D721Med (cell line): ENCODE measurements around the gene CDH24.

ENCODE experiments used
- DNase-seq: peaks from one replicate; pipeline ENCODE4 v3.0.0; 2011; ENCODE audit warnings: low spot score; ENCODE audit not compliant: insufficient read length
- FAIRE-seq: peaks from 2 replicates; lab custom pipeline; 2011; peaks lifted over from hg19 to GRCh38; lab: Jason Lieb, UNC
- CTCF ChIP-seq: IDR thresholded peaks from 2 replicates; pipeline ENCODE4 v1.5.1; 2012; ENCODE audit warnings: mild to moderate bottlenecking, control low read depth; ENCODE audit not compliant: insufficient read depth; ENCODE audit errors: missing control alignments

The CDH24 gene

DNA sequence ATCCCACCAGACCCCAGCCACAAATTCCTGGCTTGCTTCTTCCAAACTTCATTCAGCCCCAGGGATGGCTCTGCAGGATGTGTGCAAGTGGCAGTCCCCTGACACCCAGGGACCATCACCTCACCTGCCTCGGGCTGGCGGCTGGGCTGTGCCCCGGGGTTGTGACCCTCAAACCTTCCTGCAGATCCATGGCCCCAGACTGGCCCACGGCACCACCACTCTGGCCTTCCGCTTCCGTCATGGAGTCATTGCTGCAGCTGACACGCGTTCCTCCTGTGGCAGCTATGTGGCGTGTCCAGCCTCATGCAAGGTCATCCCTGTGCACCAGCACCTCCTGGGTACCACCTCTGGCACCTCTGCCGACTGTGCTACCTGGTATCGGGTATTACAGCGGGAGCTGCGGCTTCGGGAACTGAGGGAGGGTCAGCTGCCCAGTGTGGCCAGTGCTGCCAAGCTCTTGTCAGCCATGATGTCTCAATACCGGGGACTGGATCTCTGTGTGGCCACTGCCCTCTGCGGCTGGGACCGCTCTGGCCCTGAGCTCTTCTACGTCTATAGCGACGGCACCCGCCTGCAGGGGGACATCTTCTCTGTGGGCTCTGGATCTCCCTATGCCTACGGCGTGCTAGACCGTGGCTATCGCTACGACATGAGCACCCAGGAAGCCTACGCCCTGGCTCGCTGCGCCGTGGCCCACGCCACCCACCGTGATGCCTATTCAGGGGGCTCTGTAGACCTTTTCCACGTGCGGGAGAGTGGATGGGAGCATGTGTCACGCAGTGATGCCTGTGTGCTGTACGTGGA lies 15.0 kb downstream of the CDH24 start, which contains the start of gene PSMB11:
PSMB11 (plus strand) TSS at position 51 of the 804 bp plus-strand sequence; CDS start at position 65, 14 bp downstream.
- no peak for DNase-seq
- TF ChIP-seq CTCF: no peak
- FAIRE-seq: no peak

DNA sequence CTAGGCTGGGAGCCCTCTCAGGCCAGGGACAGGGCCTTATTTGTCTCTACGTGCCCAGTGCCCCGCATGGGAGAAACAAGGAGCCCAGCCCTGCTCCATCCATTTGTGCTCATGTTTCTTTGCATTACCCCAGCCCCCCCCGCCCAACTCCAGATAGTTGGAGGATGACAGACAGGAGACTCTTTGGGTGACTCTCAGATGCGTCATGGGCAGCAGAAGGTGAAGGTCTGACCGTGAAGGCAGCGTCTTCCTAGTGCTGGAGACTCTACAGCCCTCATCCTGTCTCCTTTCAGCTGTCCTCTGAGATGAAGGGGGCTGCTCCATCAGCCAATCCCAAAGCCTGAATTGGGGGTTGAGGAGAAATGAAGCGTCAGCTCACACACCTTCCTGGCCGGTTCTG lies 15.6 kb downstream of the CDH24 start:
- DNase-seq (no peak), FAIRE-seq (no peak)
- TF ChIP-seq CTCF: no peak

DNA sequence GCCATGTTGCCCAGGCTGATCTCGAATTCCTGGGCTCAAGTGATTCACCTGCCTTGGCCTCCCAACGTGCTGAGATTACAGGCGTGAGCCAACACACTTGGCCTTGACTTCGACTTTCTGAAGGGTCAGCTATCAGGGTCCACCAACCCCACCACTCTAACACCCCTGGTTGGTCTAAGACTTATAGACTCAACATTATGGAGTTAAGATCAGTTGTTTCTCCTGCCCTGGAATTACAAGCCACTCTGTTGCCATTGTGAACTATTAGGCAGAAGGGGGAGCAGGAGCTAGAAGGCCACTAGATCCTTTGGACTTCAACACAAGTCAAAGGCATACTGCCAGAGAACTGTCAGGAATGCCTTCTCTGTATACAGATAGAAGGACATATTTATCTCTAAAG lies 17.2 kb downstream of the CDH24 start:
- DNase-seq (no peak), FAIRE-seq (no peak)
- TF ChIP-seq CTCF: no peak

- FAIRE-seq (no peak), DNase-seq (no peak)
- no peak for TF ChIP-seq CTCF
These were observed 21.8 kb downstream of the CDH24 start for GRCh38 chr14:23035303-23036144.

- DNase-seq: peak; percentile 87
- peak; percentile 46 for FAIRE-seq
- no peak for TF ChIP-seq CTCF
These were observed 22.6 kb downstream of the CDH24 start, which contains the start of gene PSMB5 for GRCh38 chr14:23034498-23035302. Gene PSMB5 (minus strand): TSS chr14:23034900. CDS start chr14:23034881, 19 bp downstream.

GRCh38 chr14:23033801-23034497 lies 23.4 kb downstream of the CDH24 start:
- no peak for TF ChIP-seq CTCF
- FAIRE-seq: no peak
- DNase-seq: no peak
